Epithelial cell of proximal tubule (primary cell): ENCODE results near the gene IL1RL1. TPM values are rescaled to one million over a fixed set of nuclear protein-coding genes. Genes with fewer than 3 reads are reported as not detected.

ENCODE experiments used
- DNase-seq: peaks from one replicate; pipeline ENCODE4 v3.0.0-alpha.2; 2011; ENCODE audit warnings: low read depth
- H3K4me3 ChIP-seq: 2 replicates; pipeline ENCODE4 v1.5.1; 2011; ENCODE audit warnings: low read depth, mild to moderate bottlenecking, low read length
- CTCF ChIP-seq: conservative IDR thresholded peaks from 2 replicates; pipeline ENCODE4 v1.5.1; 2012; ENCODE audit warnings: low read depth, mild to moderate bottlenecking, low read length
- total RNA-seq: library from RNA; depleted of rRNA; stranded (reverse); fragments of >200 nt; gene quantifications from 2 replicates; pipeline ENCODE4 v1.2.3, GENCODE V29; 2015

The IL1RL1 gene
- 0.58 and 4.7 TPM in 2 replicates for total RNA-seq

GRCh38 chr2:102310964-102311640 is at the start of gene IL1RL1:
Gene IL1RL1 (plus strand): TSS chr2:102311563. CDS start chr2:102338265, 26,702 bp downstream.
- DNase-seq = no peak
- no peak for TF ChIP-seq CTCF
- H3K4me3 ChIP-seq = no peak within 1 kb of the TSS

GRCh38 chr2:102262216-102263129 is 48.9 kb upstream of the IL1RL1 start:
- H3K4me3 ChIP-seq = no peak overlapping the region
- no peak for DNase-seq
- no peak for TF ChIP-seq CTCF

GRCh38 chr2:102264952-102265351 is 46.4 kb upstream of the IL1RL1 start:
- H3K4me3 ChIP-seq = no peak overlapping the region
- no peak for DNase-seq
- no peak for TF ChIP-seq CTCF

- no peak overlapping the region for H3K4me3 ChIP-seq
- no peak for TF ChIP-seq CTCF
- no peak for DNase-seq
Observed at GRCh38 chr2:102266204-102266603, 45.2 kb upstream of the IL1RL1 start.

- DNase-seq = no peak
- no peak for TF ChIP-seq CTCF
Observed at GRCh38 chr2:102267774-102268173, 43.6 kb upstream of the IL1RL1 start.

GRCh38 chr2:102268510-102269199 is 42.7 kb upstream of the IL1RL1 start:
- TF ChIP-seq CTCF = no peak
- H3K4me3 ChIP-seq = no peak overlapping the region
- no peak for DNase-seq

More at GRCh38 chr2:102267774-102268173, 43.6 kb upstream of the IL1RL1 start:
- no peak overlapping the region for H3K4me3 ChIP-seq
